SKM-1 treated with dmso at 0.1 percent for 144 hours (cell line): Measurements from ENCODE around the gene NAPA.
"Not testable (repeated sequence)": the region's sequence is repeated elsewhere in the genome, so short reads cannot be mapped to it uniquely, and the experiment has no call there.

Experiments
- DNase-seq: peaks from one replicate; lab custom pipeline; 2025; ENCODE audit not compliant: unreplicated experiment; lab: John Stamatoyannopoulos, UW

Gene NAPA

DNA sequence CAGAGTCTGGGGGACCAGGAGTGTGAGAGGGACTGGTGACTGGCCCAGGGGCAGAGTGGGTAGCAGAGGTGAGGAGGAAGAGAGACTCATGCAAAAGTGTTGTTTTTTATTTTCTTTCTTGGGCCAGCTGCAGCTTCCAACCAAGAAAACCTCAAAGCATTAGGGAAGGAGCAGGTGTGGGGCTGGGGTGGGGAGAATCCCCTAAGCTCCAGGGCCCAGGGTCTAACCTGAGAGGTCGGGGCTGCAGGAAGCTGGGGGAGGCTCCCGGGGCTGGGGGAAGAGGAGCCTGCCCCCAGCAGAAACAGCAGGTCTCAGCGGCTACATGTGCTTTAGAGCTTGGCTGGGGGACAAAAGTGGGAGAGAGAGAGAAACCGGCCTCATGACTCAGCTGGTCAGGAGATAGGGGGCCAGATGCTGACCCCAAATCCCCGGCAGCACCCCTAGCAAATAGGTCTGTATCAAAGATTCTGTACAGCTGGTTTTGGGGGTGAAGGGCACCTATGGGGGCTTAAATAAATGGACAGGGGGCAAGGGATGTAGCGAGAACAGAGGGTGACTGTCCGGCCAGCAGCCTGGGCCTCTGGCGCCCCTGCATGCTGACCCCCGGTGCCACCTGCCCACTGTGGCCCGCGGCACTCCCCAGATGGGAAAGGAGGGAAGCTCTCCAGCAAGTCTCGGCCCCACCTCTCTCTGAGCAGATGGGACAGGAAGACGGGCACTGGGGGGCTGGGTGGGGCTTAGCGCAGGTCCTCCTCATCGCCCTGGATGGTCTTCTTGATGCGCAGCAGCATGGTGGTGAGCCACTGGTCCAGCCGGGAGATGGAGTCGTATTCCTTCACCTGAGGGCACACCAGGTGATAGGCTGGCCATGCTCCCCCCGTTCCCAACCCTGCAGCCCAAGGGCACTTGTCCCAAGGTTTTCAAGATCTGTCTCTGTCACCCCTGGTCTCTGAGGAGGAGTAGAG, 27.0 kb downstream of the NAPA start:
- no peak for DNase-seq

DNA sequence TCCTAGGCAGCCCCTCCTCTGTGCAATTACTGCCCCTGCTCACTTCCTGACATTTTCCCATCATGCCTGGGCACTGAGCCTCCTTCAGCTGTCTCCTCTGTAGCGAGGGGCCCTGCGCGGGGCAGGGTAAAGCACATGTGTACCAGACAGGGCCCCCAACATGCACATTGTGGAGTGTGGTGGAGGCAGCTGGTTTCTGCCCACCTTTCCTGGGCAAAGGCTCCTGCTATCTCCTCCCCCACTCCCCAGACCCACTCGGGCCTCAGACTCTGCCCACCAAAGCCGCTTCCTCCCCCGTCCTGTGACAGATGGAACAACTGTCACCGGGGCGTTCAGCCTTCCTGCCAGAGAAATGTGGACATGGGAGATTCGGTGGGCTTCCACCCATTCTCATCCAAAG, 28.0 kb downstream of the NAPA start:
- DNase-seq: no peak

- DNase-seq: not testable (repeated sequence)
Observed at GRCh38 chr19:47486220-47486619, 28.6 kb downstream of the NAPA start.

- no peak for DNase-seq
Observed at GRCh38 chr19:47485210-47485609, 29.7 kb downstream of the NAPA start.

GRCh38 chr19:47483800-47484690, 30.8 kb downstream of the NAPA start, which contains the start of gene KPTN:
Gene KPTN (minus strand): TSS chr19:47484219. CDS start chr19:47484160, 59 bp downstream.
- peak; percentile 56 for DNase-seq

DNA sequence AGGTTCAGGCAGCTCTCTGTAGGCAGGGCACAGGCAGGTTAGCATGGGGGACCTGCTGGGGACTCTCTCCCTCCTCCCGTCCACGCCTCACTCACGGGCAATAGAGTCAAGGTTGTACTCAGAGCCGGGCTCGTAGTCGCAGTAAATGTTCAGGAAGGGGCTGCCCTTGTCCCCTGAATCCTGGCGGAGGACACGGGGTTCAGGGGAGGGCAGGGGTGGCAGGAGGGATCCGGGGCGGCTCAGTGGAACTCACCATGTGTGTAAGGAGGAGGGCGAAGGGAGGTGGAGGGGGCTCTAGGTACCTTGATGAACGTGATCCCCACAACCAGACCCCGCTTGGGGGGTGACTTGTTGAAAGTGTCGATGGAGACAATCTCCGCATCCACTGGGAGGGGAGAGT, 31.7 kb downstream of the NAPA start:
- DNase-seq: no peak

DNA sequence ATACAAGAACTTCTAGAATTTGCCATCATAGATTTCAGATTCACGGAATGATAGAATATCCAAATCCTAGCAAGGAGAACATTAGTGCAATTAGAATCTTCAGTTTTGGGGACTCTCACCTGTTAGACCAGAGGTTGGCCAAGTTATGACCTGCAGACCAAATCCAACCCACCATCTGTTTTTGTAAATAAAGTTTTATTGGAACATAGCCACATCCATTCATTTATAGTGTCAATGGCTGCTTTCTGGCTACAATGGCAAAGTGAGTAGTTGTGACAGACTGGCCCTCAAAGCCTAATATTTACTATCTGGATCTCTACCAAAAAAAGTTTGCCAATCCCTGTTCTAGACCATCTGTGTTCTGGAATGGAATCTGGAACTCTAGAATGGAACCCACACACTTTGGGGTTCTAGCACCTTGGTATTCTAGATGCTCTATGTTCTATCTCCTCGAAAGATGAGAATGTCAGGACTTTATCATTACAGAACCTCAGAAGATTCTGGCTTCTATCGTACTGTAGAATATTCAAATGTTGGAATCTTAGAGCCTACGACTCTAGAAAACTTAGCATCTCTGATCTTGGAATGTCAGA, 33.3 kb downstream of the NAPA start:
- DNase-seq: no peak

- no peak for DNase-seq
Observed at GRCh38 chr19:47480658-47481057, 34.2 kb downstream of the NAPA start.

GRCh38 chr19:47479701-47480503, 35.0 kb downstream of the NAPA start:
- no peak for DNase-seq

DNA sequence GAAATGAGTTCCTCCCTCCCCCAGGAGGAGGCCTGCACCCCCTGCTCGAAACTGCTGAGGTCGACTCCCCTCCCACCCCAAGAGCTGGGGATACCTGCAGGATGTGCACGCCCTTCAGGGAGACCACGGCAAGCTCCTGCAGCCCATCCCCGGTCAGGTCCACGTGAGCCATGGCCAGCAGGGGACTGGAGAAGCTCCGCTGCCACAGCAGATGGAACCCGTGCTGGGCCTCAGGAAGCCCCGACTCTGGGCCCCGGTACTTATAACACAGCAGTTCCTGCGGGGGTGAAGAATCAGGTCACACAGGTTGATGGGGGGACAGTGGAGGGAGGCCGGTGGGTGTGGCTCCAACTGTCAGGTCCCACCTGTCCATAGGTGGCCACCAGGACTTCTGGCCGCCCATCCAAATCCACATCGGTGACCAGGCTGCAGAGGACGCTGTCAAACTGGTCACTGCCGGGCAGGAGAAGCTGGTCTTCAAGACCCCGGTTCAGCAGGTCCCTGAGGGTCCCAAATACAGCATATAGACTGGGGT, 38.4 kb downstream of the NAPA start:
- DNase-seq: no peak

GRCh38 chr19:47475465-47475864, 39.4 kb downstream of the NAPA start:
- DNase-seq: no peak

GRCh38 chr19:47473336-47473735, 41.5 kb downstream of the NAPA start:
- no peak for DNase-seq

GRCh38 chr19:47471733-47472457, 43.0 kb downstream of the NAPA start, which contains the start of gene SLC8A2:
Gene SLC8A2 (minus strand): TSS chr19:47471893. CDS start chr19:47466403, 5,490 bp downstream.
- DNase-seq: no peak

- no peak for DNase-seq
Observed at GRCh38 chr19:47471381-47471732, 43.5 kb downstream of the NAPA start.

DNA sequence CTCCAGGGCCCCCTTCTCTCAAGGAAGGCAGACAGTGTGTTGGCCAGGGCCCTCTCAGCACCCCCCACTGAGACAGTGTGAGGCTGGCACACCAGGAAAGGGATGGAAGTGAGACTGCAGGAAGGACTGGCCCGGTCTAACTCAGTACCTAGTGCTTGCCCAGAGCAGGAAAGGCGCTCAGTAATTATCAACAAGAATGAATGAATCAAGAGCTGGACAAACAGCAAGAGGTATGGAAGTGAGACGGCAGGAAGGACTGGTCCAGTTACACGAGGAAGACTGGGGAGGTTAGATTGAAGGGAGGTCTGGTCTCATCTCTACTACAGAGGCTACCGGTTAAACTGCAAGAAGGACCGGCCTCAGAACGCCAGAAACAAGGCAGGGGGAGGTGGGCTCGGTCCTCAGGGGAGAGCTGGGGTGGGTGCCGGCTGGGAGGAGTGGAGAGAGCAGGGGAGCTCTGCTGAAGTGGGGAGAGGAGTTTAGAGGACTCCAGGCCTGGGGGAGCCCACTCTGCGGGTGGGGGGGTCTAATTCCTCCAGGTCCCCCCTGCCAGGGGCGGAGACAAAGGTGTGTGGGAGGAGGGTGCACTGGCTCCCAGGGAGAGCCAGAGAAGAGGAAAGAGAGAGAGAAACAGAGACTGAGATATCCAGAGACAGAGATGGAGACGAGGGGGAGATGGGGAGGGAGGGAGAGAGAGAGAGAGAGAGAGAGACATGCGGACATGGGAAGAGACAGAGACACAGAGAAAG, 44.2 kb downstream of the NAPA start:
- no peak for DNase-seq

- DNase-seq: no peak
Observed at GRCh38 chr19:47469719-47470118, 45.1 kb downstream of the NAPA start.

DNA sequence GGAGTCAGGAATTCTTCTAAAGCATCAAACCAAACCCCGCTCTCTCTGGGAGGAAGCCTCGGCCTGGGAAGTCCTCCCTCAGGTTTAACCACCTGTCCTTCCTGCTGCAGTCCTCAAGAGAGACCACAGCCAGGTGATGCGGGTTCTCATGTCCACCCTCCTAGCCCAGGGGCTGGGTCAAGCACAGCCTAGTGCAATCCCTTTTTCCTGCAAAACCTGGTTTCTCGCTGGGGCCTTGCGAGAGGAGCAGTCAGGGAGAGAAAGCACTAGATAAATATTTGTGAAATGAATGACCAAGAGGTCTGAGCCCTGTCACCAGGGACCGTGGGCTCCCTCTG, 45.5 kb downstream of the NAPA start:
- no peak for DNase-seq

DNA sequence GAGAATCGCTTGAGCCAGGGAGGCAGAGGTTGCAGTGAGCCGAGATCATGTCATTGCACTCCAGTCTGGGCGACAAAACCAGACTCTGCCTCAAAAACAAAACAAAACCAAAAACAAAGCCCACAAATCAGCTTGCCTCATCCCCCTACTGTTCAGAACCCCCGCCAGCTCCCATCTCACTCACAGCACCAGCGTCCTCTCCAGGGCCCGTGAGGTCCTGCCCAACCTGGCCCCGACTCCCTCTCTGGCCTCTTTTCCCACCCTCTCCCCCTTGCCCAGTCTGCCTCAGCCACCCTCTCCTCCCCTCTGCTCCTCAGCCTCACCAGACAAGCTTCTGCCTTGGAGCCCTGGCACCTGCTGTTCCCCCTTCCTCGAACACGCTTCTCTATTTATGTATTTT, 46.9 kb downstream of the NAPA start:
- no peak for DNase-seq

DNA sequence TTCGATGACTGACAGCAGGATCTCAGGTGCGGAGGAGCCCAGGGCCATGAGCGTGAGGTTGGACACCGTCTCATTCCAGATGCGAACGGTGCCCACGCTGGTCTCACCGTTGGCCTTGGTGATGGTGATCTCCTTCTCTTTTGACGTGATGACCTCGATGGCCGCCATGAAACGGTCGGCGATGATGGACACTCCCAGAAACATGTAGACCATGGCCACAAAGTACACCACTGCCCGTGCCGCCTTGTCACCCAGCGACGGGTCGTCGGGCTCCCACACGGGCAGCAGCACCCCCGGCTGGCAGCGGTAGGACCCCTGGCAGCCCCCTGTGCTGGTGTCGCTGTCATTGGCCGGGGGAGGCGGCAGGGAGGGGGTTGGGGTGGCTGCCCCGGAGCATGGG, 48.9 kb downstream of the NAPA start:
- DNase-seq: no peak
